Measurements from ENCODE around the gene RICTOR.

The RICTOR gene, protein sequence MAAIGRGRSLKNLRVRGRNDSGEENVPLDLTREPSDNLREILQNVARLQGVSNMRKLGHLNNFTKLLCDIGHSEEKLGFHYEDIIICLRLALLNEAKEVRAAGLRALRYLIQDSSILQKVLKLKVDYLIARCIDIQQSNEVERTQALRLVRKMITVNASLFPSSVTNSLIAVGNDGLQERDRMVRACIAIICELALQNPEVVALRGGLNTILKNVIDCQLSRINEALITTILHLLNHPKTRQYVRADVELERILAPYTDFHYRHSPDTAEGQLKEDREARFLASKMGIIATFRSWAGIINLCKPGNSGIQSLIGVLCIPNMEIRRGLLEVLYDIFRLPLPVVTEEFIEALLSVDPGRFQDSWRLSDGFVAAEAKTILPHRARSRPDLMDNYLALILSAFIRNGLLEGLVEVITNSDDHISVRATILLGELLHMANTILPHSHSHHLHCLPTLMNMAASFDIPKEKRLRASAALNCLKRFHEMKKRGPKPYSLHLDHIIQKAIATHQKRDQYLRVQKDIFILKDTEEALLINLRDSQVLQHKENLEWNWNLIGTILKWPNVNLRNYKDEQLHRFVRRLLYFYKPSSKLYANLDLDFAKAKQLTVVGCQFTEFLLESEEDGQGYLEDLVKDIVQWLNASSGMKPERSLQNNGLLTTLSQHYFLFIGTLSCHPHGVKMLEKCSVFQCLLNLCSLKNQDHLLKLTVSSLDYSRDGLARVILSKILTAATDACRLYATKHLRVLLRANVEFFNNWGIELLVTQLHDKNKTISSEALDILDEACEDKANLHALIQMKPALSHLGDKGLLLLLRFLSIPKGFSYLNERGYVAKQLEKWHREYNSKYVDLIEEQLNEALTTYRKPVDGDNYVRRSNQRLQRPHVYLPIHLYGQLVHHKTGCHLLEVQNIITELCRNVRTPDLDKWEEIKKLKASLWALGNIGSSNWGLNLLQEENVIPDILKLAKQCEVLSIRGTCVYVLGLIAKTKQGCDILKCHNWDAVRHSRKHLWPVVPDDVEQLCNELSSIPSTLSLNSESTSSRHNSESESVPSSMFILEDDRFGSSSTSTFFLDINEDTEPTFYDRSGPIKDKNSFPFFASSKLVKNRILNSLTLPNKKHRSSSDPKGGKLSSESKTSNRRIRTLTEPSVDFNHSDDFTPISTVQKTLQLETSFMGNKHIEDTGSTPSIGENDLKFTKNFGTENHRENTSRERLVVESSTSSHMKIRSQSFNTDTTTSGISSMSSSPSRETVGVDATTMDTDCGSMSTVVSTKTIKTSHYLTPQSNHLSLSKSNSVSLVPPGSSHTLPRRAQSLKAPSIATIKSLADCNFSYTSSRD (N-terminal part only)

DNA sequence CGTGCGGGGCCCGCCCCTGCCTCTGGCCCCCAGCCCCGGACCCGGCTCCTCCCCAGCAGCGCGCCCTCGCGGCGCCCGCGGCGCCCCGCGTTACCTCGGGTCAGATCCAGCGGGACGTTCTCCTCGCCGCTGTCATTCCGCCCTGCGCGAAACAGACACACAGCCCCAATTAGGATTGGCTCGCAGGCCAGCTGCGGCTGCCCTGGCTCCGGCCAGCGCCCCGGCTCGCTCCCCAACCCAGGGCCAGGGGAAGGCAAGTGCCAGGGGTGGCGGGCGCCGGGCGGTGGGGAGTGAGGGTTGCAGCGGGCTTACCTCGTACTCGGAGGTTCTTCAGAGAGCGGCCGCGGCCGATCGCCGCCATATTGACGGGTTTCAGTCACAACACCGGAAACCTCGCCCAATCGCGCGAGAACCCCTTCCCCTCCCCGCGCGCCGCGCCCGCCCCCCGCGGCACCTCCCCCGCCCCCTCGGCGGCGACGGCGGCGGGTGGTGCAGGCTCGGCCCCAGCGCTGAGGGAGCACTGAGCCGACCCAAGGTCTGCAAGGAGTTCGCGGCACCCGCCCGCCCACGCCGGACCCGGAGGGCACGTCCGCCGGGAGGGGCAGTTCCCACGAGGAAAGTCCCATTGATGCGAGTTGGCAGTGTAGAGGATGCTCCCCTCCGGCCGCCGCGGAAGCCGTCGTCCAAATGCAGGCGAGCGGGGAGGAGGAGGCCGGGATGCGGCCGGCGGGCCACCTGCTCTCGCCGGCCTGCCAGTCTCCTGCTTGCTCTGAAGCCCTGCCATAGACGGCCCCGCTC is at the start of gene RICTOR:
Gene RICTOR (minus strand): TSS at position 383 of the 798 bp plus-strand sequence. CDS start 22 bp downstream, at position 361.
- Histone ChIP-seq H3K4me1 (ENCODE audit: control insufficient read depth, insufficient read depth, low read length, unreplicated experiment) (peaks cover 25% of the 10 kb centered on the region), H3K27ac (ENCODE audit: low read depth, low read length) (peak within 1 kb of the TSS; percentile 90), H3K79me2 (ENCODE audit: control insufficient read depth, insufficient read depth, low read length, unreplicated experiment) (peaks cover 55% of the 10 kb centered on the region), H2AFZ (ENCODE audit: low read length, unreplicated experiment) (peak within 1 kb of the TSS; percentile 68), H3K27me3 (ENCODE audit: insufficient read depth, low read length) (no peaks in the 10 kb centered on the region), H3K36me3 (ENCODE audit: insufficient read depth, low read length) (peaks cover 2% of the 10 kb centered on the region; the same call in 1 of the 2 replicates), H3K4me3 (ENCODE audit: low read depth, low read length) (peak within 1 kb of the TSS; percentile 86)

DNA sequence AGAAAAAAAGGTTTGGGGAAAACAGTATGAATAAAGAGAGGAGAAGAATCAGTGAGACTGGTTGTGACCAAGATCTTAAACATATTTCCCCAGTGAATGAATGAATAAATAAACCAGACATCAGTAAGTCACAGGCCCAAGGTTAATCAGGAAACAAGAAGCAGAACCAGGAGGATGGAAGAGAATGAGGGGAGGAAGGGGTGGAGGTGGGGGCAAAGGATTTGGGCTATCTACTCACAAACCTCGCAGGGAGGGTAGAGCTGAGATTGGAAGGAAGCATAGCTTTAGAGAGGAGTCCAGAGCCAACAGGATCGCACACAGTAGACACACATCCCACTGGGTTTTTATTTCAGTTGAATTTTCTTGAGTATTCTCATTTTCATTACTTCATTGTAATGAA is 47.7 kb upstream of the RICTOR start:
- no peaks in the 10 kb centered on the region for H3K27me3 ChIP-seq (ENCODE audit: insufficient read depth, low read length)
- H3K4me1 ChIP-seq (ENCODE audit: control insufficient read depth, insufficient read depth, low read length, unreplicated experiment): peaks cover 7% of the 10 kb centered on the region
- no peak overlapping the region for H3K27ac ChIP-seq (ENCODE audit: low read depth, low read length)
- no peaks in the 10 kb centered on the region for H3K36me3 ChIP-seq (ENCODE audit: insufficient read depth, low read length)
- H3K79me2 ChIP-seq (ENCODE audit: control insufficient read depth, insufficient read depth, low read length, unreplicated experiment): no peaks in the 10 kb centered on the region
- no peak overlapping the region for H2AFZ ChIP-seq (ENCODE audit: low read length, unreplicated experiment)
- no peak overlapping the region for H3K4me3 ChIP-seq (ENCODE audit: low read depth, low read length)

DNA sequence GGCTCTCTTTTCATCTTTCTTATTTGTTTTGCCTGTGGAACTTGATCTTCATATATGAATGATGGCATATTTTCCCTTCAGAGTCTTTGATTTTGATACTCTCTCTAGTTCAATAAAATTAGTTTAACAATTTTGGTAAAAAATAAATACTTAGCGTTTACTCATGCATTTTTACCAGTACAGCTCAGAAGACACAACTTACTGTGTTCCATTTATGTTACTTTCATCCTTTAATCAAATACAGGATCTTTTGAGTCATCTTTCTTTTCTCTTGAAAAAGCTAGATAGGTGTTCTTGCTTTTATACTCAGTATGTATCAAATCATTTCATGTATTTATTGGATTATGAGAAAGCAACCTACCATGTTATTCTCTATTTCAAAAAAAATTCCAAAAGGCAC is 47.1 kb upstream of the RICTOR start:
- H3K79me2 ChIP-seq (ENCODE audit: control insufficient read depth, insufficient read depth, low read length, unreplicated experiment): no peaks in the 10 kb centered on the region
- peaks cover 13% of the 10 kb centered on the region for H3K4me1 ChIP-seq (ENCODE audit: control insufficient read depth, insufficient read depth, low read length, unreplicated experiment)
- H2AFZ ChIP-seq (ENCODE audit: low read length, unreplicated experiment): peak overlapping the region; percentile 39
- no peaks in the 10 kb centered on the region for H3K27me3 ChIP-seq (ENCODE audit: insufficient read depth, low read length)
- no peak overlapping the region for H3K27ac ChIP-seq (ENCODE audit: low read depth, low read length)
- H3K4me3 ChIP-seq (ENCODE audit: low read depth, low read length): no peak overlapping the region
- H3K36me3 ChIP-seq (ENCODE audit: insufficient read depth, low read length): no peaks in the 10 kb centered on the region

DNA sequence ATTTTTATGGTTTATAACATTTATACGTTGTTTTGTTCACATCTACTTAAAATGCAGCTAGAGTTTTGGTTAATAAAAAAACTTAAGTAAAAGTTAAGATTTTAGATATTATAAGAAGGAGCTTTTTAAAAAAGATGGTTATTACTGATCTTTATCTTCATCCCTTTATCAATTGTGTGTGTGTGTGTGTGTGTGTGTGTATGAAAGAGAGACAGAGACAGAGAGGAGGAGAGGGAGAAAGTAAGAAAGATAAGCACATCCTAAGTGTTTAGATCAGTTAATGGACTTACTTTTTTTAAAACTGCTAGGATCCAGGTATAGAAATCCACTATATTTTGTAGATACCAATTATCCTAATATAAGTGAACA is 45.8 kb upstream of the RICTOR start:
- Histone ChIP-seq H2AFZ (ENCODE audit: low read length, unreplicated experiment) (no peak overlapping the region), H3K4me1 (ENCODE audit: control insufficient read depth, insufficient read depth, low read length, unreplicated experiment) (peaks cover 21% of the 10 kb centered on the region), H3K36me3 (ENCODE audit: insufficient read depth, low read length) (no peaks in the 10 kb centered on the region), H3K27ac (ENCODE audit: low read depth, low read length) (no peak overlapping the region), H3K79me2 (ENCODE audit: control insufficient read depth, insufficient read depth, low read length, unreplicated experiment) (no peaks in the 10 kb centered on the region), H3K4me3 (ENCODE audit: low read depth, low read length) (no peak overlapping the region), H3K27me3 (ENCODE audit: insufficient read depth, low read length) (no peaks in the 10 kb centered on the region)

- Histone ChIP-seq H3K4me1 (ENCODE audit: control insufficient read depth, insufficient read depth, low read length, unreplicated experiment) (peaks cover 21% of the 10 kb centered on the region), H3K4me3 (ENCODE audit: low read depth, low read length) (no peak overlapping the region), H3K36me3 (ENCODE audit: insufficient read depth, low read length) (no peaks in the 10 kb centered on the region), H2AFZ (ENCODE audit: low read length, unreplicated experiment) (peak overlapping the region; percentile 53), H3K79me2 (ENCODE audit: control insufficient read depth, insufficient read depth, low read length, unreplicated experiment) (no peaks in the 10 kb centered on the region), H3K27me3 (ENCODE audit: insufficient read depth, low read length) (no peaks in the 10 kb centered on the region), H3K27ac (ENCODE audit: low read depth, low read length) (no peak overlapping the region)
These were observed 45.3 kb upstream of the RICTOR start for GRCh38 chr5:39119404-39120051.

GRCh38 chr5:39118638-39119037 is 44.4 kb upstream of the RICTOR start:
- no peaks in the 10 kb centered on the region for H3K27me3 ChIP-seq (ENCODE audit: insufficient read depth, low read length)

DNA sequence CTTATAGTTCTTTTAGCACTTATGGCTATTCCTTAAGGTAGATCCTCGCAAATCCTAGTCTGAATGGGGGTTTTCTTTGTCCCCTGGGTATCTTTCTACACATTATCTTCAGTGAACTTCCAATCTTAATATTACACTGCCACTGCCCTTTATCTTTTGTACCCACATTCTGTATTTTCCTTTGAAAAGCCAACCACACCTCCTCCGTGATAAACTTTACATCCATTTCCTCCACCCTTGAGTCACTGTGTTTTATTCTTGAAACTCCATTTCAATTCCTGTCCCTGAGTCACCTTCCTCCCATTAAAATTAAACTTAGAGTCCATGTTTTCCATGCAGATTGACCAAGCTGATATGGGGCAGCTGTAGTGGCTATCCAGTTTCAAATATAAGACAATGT is 43.2 kb upstream of the RICTOR start:
- Histone ChIP-seq H2AFZ (ENCODE audit: low read length, unreplicated experiment) (peak overlapping the region; percentile 61), H3K27me3 (ENCODE audit: insufficient read depth, low read length) (no peaks in the 10 kb centered on the region), H3K79me2 (ENCODE audit: control insufficient read depth, insufficient read depth, low read length, unreplicated experiment) (no peaks in the 10 kb centered on the region), H3K4me3 (ENCODE audit: low read depth, low read length) (no peak overlapping the region), H3K27ac (ENCODE audit: low read depth, low read length) (no peak overlapping the region), H3K4me1 (ENCODE audit: control insufficient read depth, insufficient read depth, low read length, unreplicated experiment) (peaks cover 21% of the 10 kb centered on the region), H3K36me3 (ENCODE audit: insufficient read depth, low read length) (no peaks in the 10 kb centered on the region)

More at GRCh38 chr5:39118638-39119037, 44.4 kb upstream of the RICTOR start:
- Histone ChIP-seq H2AFZ (ENCODE audit: low read length, unreplicated experiment) (no peak overlapping the region), H3K27ac (ENCODE audit: low read depth, low read length) (no peak overlapping the region), H3K36me3 (ENCODE audit: insufficient read depth, low read length) (no peaks in the 10 kb centered on the region), H3K4me3 (ENCODE audit: low read depth, low read length) (no peak overlapping the region), H3K4me1 (ENCODE audit: control insufficient read depth, insufficient read depth, low read length, unreplicated experiment) (peaks cover 21% of the 10 kb centered on the region), H3K79me2 (ENCODE audit: control insufficient read depth, insufficient read depth, low read length, unreplicated experiment) (no peaks in the 10 kb centered on the region)

DNA sequence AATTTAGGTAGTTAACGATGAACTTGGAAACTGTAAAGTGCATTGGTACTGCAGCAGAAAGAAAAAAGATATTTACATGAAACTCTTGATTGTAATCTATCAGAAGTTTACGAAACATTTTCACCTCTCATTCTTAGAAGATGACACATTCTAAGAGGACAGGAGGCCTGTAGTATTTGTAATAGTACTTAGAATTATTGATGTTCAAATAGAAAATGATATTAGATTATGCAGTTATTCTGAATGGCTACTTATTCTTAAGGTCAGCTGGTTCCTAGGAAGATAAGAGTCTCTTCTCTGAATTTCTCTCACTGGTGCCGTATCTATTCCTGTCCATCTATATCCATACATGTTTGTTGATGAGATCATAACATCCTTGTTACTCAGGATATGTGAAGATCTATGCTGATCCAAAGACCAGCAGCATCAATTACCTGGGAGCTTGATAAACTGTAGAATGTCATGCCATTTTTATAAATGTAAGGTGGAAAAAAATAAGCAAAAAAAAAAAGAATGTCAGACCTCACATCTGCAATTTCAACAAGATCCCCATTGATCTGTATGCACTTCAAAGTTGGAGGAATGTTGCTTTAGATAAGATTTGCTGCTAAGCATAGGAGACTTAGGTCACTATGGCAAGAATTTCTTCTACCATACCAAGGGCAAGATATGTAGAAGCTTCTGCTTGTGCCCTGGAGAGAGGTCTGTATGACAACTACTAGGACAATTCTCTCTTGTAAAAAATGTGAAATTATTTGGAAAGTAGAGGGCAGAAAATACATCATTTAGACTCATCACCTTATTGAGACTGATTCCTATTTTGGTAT is 42.4 kb upstream of the RICTOR start:
- Histone ChIP-seq H3K27ac (ENCODE audit: low read depth, low read length) (no peak overlapping the region), H3K4me1 (ENCODE audit: control insufficient read depth, insufficient read depth, low read length, unreplicated experiment) (peaks cover 21% of the 10 kb centered on the region)

More for the DNA sequence above, 42.4 kb upstream of the RICTOR start:
- H3K79me2 ChIP-seq (ENCODE audit: control insufficient read depth, insufficient read depth, low read length, unreplicated experiment): no peaks in the 10 kb centered on the region
- H3K36me3 ChIP-seq (ENCODE audit: insufficient read depth, low read length): no peaks in the 10 kb centered on the region
- H3K27me3 ChIP-seq (ENCODE audit: insufficient read depth, low read length): no peaks in the 10 kb centered on the region
- no peak overlapping the region for H3K4me3 ChIP-seq (ENCODE audit: low read depth, low read length)
- no peak overlapping the region for H2AFZ ChIP-seq (ENCODE audit: low read length, unreplicated experiment)
